ENCODE measurements around the gene PDLIM5.
A peak's percentile ranks its signal among the peaks of the same experiment; 100 is the strongest.

DNA sequence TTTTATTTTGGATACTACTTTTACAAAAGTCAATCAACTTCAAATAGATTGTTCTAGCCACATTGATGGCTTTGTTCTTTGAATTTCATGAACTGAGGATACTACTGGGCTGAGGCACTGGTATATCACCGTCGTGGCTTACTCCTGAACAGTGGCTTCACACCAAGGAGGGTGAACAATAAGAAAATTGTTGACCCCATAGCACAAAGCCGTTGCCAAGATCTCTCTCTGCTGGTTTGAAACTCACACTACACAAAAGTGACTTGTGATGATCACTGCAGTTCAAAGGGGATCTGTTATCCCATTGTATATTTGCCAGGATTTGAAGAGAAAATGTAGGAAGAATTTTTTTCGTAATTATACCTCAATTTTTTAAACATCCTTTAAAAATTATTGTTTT, 119.6 kb downstream of the PDLIM5 start:
- TF ChIP-seq, protein P1, sequence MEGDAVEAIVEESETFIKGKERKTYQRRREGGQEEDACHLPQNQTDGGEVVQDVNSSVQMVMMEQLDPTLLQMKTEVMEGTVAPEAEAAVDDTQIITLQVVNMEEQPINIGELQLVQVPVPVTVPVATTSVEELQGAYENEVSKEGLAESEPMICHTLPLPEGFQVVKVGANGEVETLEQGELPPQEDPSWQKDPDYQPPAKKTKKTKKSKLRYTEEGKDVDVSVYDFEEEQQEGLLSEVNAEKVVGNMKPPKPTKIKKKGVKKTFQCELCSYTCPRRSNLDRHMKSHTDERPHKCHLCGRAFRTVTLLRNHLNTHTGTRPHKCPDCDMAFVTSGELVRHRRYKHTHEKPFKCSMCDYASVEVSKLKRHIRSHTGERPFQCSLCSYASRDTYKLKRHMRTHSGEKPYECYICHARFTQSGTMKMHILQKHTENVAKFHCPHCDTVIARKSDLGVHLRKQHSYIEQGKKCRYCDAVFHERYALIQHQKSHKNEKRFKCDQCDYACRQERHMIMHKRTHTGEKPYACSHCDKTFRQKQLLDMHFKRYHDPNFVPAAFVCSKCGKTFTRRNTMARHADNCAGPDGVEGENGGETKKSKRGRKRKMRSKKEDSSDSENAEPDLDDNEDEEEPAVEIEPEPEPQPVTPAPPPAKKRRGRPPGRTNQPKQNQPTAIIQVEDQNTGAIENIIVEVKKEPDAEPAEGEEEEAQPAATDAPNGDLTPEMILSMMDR (conservative IDR thresholded peaks at IDR 0.05; ENCODE audit: low read length): 0 out of 2 replicates have a peak, but pooled peaks have one; percentile 12
- no peak for TF ChIP-seq EZH2phosphoT487 (IDR thresholded peaks at IDR 0.05; ENCODE audit: borderline replicate concordance)
